Neural cell (in vitro differentiated cells): Measurements from ENCODE around the gene C3. TPM values are rescaled to one million over a fixed set of nuclear protein-coding genes. Genes with fewer than 3 reads are reported as not detected.

Experiments used
- H2AFZ ChIP-seq: fragments of 200-600, 300-800 bp; sonication (generic), shearing (Covaris generic); 2 replicates; pipeline ENCODE4 v1.6.0; 2014; ENCODE audit warnings: low read depth, mild to moderate bottlenecking, antibody characterized with exemption, low read length, moderate library complexity
- H3F3A ChIP-seq: fragments of 200-600 bp; shearing (Covaris generic); 2 replicates; pipeline ENCODE4 v1.6.1; 2016; ENCODE audit warnings: mild to moderate bottlenecking, moderate library complexity, mixed read lengths, antibody characterized with exemption, low read length; ENCODE audit not compliant: insufficient read depth, poor library complexity, severe bottlenecking
- H3K27ac ChIP-seq: fragments of 200-600, 300-800 bp; sonication (generic), shearing (Covaris generic); 2 replicates; pipeline ENCODE4 v1.5.1; 2014; ENCODE audit warnings: mild to moderate bottlenecking, low read length, moderate library complexity
- H3K27me3 ChIP-seq: fragments of 300-800, 200-600 bp; sonication (generic), shearing (Covaris generic); 2 replicates; pipeline ENCODE4 v1.6.0; 2014; ENCODE audit warnings: mild to moderate bottlenecking, low read depth, low read length, moderate library complexity; ENCODE audit not compliant: insufficient read depth
- H3K36me3 ChIP-seq: fragments of 300-800, 200-600 bp; sonication (generic), shearing (Covaris generic); 2 replicates; pipeline ENCODE4 v1.5.1; 2014; ENCODE audit warnings: mild to moderate bottlenecking, antibody characterized with exemption, low read length, moderate library complexity; ENCODE audit not compliant: insufficient read depth
- H3K4me2 ChIP-seq: fragments of 300-800, 200-600 bp; sonication (generic), shearing (Covaris generic); 2 replicates; pipeline ENCODE4 v1.6.0; 2014; ENCODE audit warnings: mild to moderate bottlenecking, low read length
- H3K4me3 ChIP-seq: fragments of 300-800, 200-600 bp; sonication (generic), shearing (Covaris generic); 2 replicates; pipeline ENCODE4 v1.5.1; 2014; ENCODE audit warnings: mild to moderate bottlenecking, low read length, moderate library complexity
- H3K79me2 ChIP-seq: fragments of 200-600 bp; shearing (Covaris generic); replicated peaks from 2 replicates; pipeline ENCODE4 v1.6.0; 2014; ENCODE audit warnings: mild to moderate bottlenecking, low read length, moderate library complexity; ENCODE audit not compliant: insufficient read depth
- H3K9ac ChIP-seq: fragments of 300-800, 200-600 bp; sonication (generic), shearing (Covaris generic); 2 replicates; pipeline ENCODE4 v1.6.1; 2016; ENCODE audit warnings: mild to moderate bottlenecking, low read length, mixed read lengths
- H3K9me2 ChIP-seq: fragments of 200-600 bp; shearing (Covaris generic); 2 replicates; pipeline ENCODE4 v1.6.1; 2016; ENCODE audit warnings: mild to moderate bottlenecking, low read length, mixed read lengths; ENCODE audit not compliant: insufficient read depth
- H3K9me3 ChIP-seq: fragments of 200-600, 300-800 bp; sonication (generic), shearing (Covaris generic); 2 replicates; pipeline ENCODE4 v1.6.1; 2016; ENCODE audit warnings: mild to moderate bottlenecking, mixed run types, low read length, moderate library complexity, mixed read lengths
- H4K20me1 ChIP-seq: fragments of 200-600 bp; shearing (Covaris generic); 2 replicates; pipeline ENCODE4 v1.6.1; 2016; ENCODE audit warnings: mild to moderate bottlenecking, mixed run types; ENCODE audit not compliant: insufficient read depth
- EP300 ChIP-seq: fragments of 450-650 bp; conservative IDR thresholded peaks from 2 replicates; pipeline ENCODE4 v1.6.1; 2014; ENCODE audit warnings: antibody characterized with exemption, mild to moderate bottlenecking, moderate library complexity; ENCODE audit not compliant: poor library complexity, severe bottlenecking
- EZH2 ChIP-seq: fragments of 200-600, 300-800 bp; shearing (Covaris generic), sonication (generic); IDR thresholded peaks from 2 replicates; pipeline ENCODE4 v1.6.1; 2014; ENCODE audit warnings: antibody characterized with exemption, low read length, borderline replicate concordance, mild to moderate bottlenecking; ENCODE audit not compliant: insufficient read depth, poor library complexity, severe bottlenecking
- MXI1 ChIP-seq: fragments of 450-650 bp; conservative IDR thresholded peaks from 2 replicates; pipeline ENCODE4 v1.6.1; 2014; ENCODE audit warnings: antibody characterized with exemption, mild to moderate bottlenecking; ENCODE audit not compliant: poor library complexity, severe bottlenecking
- POLR2AphosphoS5 ChIP-seq: IDR thresholded peaks from 2 replicates; pipeline ENCODE4 v1.6.1; 2012
- RAD21 ChIP-seq: fragments of 450-650 bp; conservative IDR thresholded peaks from 2 replicates; pipeline ENCODE4 v1.6.1; 2014; ENCODE audit warnings: antibody characterized with exemption, mild to moderate bottlenecking, moderate library complexity
- SMC3 ChIP-seq: fragments of 450-650 bp; conservative IDR thresholded peaks from 2 replicates; pipeline ENCODE4 v1.6.1; 2014; ENCODE audit warnings: antibody characterized with exemption, mild to moderate bottlenecking, moderate library complexity; ENCODE audit not compliant: poor library complexity
- TAF1 ChIP-seq: IDR thresholded peaks from 2 replicates; pipeline ENCODE4 v1.6.1; 2012; ENCODE audit warnings: low read depth
- polyA plus RNA-seq: library from polyadenylated mRNA; depleted of rRNA; stranded (reverse); fragments of >200 nt; gene quantifications from 2 replicates; pipeline ENCODE4 v1.2.3, GENCODE V29; 2014
- TF ChIP-seq, protein P1 (sequence below): IDR thresholded peaks from 2 replicates; pipeline ENCODE4 v1.6.1; 2012; ENCODE audit warnings: borderline replicate concordance
- TF ChIP-seq, protein P2 (sequence below): fragments of 450-650 bp; IDR thresholded peaks from 2 replicates; pipeline ENCODE4 v1.5.1; 2014; ENCODE audit warnings: antibody characterized with exemption, mild to moderate bottlenecking, moderate library complexity; ENCODE audit not compliant: poor library complexity, severe bottlenecking

The C3 gene
- polyA plus RNA-seq, 1 donor from 2014 or later, result not detected

DNA sequence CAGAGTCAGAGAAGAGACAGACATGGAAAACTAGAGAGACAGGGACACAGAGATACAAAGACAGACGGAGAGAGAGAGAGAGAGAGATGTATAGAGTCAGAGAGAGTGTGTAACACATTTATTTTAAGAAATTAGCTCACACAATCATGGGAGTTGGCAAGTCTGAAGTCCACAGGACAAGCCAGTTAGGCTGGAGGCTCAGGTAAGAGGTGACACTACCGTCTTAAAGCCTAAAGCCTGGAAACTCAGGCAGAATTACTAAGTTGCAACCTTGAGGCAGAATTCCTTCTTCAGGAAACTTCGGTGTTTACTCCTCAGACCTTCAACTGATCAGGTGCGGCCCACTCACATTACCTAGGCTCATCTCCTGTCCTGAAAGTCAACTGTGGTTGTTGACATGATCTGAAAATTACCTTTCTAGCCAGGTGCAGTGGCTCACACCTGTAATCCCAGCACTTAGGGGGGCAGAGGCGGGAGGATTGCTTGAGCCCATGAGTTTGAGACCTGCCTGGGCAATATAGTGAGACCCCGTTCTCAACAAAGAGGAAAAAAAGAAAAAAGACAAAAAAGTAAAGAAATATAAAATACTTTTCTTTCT lies 47.7 kb downstream of the C3 start:
- H3K36me3 ChIP-seq, result no peaks in the 10 kb centered on the region
- no peaks in the 10 kb centered on the region for H4K20me1 ChIP-seq
- no peak overlapping the region for H3K27ac ChIP-seq
- no peaks in the 10 kb centered on the region for H3K9me3 ChIP-seq
- H3K4me2 ChIP-seq, result no peak overlapping the region
- H3K9ac ChIP-seq, result no peak overlapping the region
- no peaks in the 10 kb centered on the region for H3F3A ChIP-seq
- no peaks in the 10 kb centered on the region for H3K27me3 ChIP-seq
- H3K9me2 ChIP-seq, result no peaks in the 10 kb centered on the region
- no peak overlapping the region for H2AFZ ChIP-seq
- TF ChIP-seq, protein P1, sequence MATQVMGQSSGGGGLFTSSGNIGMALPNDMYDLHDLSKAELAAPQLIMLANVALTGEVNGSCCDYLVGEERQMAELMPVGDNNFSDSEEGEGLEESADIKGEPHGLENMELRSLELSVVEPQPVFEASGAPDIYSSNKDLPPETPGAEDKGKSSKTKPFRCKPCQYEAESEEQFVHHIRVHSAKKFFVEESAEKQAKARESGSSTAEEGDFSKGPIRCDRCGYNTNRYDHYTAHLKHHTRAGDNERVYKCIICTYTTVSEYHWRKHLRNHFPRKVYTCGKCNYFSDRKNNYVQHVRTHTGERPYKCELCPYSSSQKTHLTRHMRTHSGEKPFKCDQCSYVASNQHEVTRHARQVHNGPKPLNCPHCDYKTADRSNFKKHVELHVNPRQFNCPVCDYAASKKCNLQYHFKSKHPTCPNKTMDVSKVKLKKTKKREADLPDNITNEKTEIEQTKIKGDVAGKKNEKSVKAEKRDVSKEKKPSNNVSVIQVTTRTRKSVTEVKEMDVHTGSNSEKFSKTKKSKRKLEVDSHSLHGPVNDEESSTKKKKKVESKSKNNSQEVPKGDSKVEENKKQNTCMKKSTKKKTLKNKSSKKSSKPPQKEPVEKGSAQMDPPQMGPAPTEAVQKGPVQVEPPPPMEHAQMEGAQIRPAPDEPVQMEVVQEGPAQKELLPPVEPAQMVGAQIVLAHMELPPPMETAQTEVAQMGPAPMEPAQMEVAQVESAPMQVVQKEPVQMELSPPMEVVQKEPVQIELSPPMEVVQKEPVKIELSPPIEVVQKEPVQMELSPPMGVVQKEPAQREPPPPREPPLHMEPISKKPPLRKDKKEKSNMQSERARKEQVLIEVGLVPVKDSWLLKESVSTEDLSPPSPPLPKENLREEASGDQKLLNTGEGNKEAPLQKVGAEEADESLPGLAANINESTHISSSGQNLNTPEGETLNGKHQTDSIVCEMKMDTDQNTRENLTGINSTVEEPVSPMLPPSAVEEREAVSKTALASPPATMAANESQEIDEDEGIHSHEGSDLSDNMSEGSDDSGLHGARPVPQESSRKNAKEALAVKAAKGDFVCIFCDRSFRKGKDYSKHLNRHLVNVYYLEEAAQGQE, result no peak
- TF ChIP-seq, protein P2, sequence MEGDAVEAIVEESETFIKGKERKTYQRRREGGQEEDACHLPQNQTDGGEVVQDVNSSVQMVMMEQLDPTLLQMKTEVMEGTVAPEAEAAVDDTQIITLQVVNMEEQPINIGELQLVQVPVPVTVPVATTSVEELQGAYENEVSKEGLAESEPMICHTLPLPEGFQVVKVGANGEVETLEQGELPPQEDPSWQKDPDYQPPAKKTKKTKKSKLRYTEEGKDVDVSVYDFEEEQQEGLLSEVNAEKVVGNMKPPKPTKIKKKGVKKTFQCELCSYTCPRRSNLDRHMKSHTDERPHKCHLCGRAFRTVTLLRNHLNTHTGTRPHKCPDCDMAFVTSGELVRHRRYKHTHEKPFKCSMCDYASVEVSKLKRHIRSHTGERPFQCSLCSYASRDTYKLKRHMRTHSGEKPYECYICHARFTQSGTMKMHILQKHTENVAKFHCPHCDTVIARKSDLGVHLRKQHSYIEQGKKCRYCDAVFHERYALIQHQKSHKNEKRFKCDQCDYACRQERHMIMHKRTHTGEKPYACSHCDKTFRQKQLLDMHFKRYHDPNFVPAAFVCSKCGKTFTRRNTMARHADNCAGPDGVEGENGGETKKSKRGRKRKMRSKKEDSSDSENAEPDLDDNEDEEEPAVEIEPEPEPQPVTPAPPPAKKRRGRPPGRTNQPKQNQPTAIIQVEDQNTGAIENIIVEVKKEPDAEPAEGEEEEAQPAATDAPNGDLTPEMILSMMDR, result no peak
- TF ChIP-seq TAF1, result no peak
- H3K79me2 ChIP-seq, result no peaks in the 10 kb centered on the region
- no peak overlapping the region for H3K4me3 ChIP-seq

DNA sequence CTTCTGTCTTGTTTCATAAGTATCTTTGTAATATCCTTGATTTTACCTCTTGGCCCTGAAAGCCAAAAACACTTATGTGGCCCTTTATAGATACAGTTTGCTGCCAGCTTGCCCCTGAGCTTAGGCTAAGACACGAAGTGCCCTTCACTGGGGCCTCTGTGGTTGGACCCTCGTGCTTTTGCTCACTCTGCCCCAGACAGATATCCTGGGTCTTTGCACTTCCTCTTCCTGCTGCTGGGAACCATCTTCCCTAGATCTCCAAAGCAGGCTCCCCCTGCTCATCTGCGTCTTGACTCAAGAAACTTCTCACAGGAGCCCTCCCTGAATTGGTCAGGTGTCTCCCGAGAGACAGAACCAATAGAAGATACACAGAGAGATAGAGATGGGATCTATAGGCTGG lies 48.5 kb downstream of the C3 start:
- TF ChIP-seq MXI1 (no peak), EZH2 (no peak), SMC3 (no peak), RAD21 (no peak), POLR2AphosphoS5 (no peak), EP300 (no peak), TAF1 (no peak)
- TF ChIP-seq, protein P2, result no peak
- TF ChIP-seq, protein P1, result no peak

More for the DNA sequence above, 48.5 kb downstream of the C3 start:
- H3K27ac ChIP-seq, result no peak overlapping the region
- H3K4me3 ChIP-seq, result no peak overlapping the region
- H3K27me3 ChIP-seq, result no peaks in the 10 kb centered on the region
- H3K79me2 ChIP-seq, result no peaks in the 10 kb centered on the region
- H3K9ac ChIP-seq, result no peak overlapping the region
- no peaks in the 10 kb centered on the region for H3K9me2 ChIP-seq
- no peaks in the 10 kb centered on the region for H4K20me1 ChIP-seq
- no peaks in the 10 kb centered on the region for H3K36me3 ChIP-seq
- H2AFZ ChIP-seq, result no peak overlapping the region
- H3K9me3 ChIP-seq, result no peaks in the 10 kb centered on the region
- H3F3A ChIP-seq, result no peaks in the 10 kb centered on the region
- no peak overlapping the region for H3K4me2 ChIP-seq
